GM10266 (cell line): Measurements from ENCODE around the gene SLC6A5.
"Not testable (repeated sequence)": the region's sequence is repeated elsewhere in the genome, so short reads cannot be mapped to it uniquely, and the experiment has no call there.

Source experiments
- DNase-seq: peaks from one replicate; pipeline ENCODE4 v3.0.0; 2012; ENCODE audit errors: extremely low spot score
- CTCF ChIP-seq: IDR thresholded peaks from 2 replicates; pipeline ENCODE4 v1.5.1; 2012; ENCODE audit warnings: mild to moderate bottlenecking, low read depth; ENCODE audit not compliant: control insufficient read depth, insufficient read depth; ENCODE audit errors: missing control alignments

The SLC6A5 gene

DNA sequence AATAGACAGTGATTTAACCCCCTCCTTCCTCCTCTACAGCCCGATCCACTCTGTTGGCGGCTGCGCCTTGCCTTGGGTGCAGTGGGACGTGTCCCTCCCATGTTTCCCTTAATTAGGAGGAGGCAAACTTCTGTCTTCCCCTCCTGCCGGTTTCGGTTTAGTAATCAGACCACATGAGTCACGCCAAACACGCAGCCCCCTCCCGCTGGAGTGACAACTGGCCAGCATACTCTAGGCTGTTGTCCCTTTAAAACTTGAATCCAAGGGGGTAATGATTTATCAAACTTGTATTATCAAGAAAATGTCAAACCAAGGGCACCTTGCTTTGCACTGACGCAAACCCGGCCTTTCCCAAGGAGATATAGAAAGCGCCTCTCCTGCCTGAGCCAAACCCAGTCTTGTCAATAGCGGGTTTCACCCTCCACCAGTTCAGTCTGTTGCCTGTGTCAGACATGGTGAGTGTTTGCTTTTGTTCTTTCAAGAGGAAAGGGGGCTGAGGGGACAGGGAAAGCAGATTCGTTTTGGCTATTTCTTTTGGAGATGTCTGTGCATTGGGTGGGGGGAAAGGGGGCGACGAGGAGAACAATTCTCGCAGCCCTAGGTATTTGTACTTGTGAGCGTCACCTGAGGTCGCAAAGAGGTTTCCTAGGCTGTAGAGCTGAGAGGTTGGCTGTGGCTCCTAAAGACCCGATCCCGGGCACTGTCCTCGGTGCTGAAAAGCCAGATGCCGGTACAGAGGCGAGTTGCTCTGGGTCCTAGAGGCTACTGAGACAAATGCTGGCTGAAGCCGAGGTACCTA is at the start of gene SLC6A5:
TSS of gene SLC6A5 (plus strand) at position 388 of the 799 bp plus-strand sequence. CDS start at position 453, 65 bp downstream.
- DNase-seq, result peak; percentile 69

GRCh38 chr11:20551096-20551495 is 48.3 kb upstream of the SLC6A5 start:
- no peak for DNase-seq
- no peak for TF ChIP-seq CTCF

More for the DNA sequence above, at the start of gene SLC6A5:
- no peak for TF ChIP-seq CTCF

DNA sequence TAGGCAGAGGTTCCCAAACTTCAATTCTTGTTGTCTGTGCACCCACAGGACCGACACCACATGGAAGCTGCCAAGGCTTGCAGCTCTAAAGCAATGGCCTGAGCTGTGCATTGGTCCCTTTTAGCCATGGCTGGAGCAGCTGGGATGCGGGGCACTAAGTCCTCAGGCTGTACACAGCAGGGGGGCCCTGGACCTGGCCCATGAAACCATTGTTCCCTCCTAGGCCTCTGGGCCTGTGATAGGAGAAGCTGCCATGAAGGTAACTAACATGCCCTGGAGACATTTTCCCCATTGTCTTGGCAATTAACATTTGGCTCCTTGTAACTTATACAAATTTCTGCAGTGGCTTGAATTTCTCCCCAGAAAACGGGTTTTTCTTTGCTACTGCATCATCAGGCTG is 43.6 kb upstream of the SLC6A5 start:
- TF ChIP-seq CTCF, result no peak
- no peak for DNase-seq

DNA sequence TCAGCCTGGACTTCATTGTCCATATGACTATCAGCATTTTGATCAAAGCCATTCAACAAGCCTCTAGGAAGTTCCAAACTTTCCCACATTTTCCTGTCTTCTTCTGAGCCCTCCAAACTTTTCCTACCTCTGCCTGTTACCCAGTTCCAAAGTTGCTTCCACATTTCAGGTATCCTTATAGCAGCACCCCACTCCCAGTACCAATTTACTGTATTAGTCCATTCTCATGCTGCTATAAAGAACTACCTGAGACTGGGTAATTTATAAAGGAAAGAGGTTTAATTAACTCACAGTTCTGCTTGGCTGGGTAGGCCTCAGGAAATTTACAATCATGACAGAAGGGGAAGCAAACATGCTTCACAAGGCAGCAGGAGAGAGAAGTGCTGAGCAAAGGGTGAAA is 43.0 kb upstream of the SLC6A5 start:
- not testable (repeated sequence) for DNase-seq

- DNase-seq, result no peak
- no peak for TF ChIP-seq CTCF
These were observed 40.7 kb upstream of the SLC6A5 start for GRCh38 chr11:20558741-20559140.

- no peak for TF ChIP-seq CTCF
- DNase-seq, result no peak
These were observed 39.7 kb upstream of the SLC6A5 start for GRCh38 chr11:20559523-20560300.

- TF ChIP-seq CTCF, result no peak
These were observed 37.5 kb upstream of the SLC6A5 start for GRCh38 chr11:20561915-20562314.

More at GRCh38 chr11:20561915-20562314, 37.5 kb upstream of the SLC6A5 start:
- DNase-seq, result no peak
